Retina (tissue), 1 donor: ENCODE data around the gene ENTPD1.

Source experiments
- DNase-seq: peaks from one replicate; pipeline ENCODE4 v3.0.0-alpha.2; 2016

Gene ENTPD1

DNA sequence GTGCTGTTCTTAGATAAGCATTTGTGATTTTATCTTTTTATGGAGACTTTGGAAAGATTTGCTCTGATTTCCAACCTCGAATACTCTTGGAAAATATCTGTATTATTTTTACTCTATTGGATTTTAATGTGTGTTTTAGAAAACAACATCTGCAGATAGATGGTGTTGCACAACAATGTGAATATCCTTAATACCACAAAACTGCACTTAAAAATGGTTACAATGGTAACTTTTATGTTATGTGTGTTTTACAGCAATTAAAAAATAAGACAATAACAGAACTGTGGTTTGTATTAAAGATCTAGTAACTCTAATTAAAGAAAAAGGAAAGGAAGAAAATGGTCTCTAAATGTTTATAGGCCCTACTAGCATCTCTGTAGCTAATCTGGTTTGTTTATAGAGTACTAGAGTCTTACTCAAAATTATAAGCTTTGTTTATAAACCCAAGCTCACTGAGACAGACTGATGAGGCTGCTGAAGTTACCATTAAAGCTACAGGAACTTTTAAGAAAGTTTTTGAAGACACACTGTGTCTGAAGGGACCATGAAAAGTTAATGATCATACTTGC is 77.2 kb downstream of the ENTPD1 start:
- no peak for DNase-seq

GRCh38 chr10:95834406-95834805 is 78.4 kb downstream of the ENTPD1 start:
- no peak for DNase-seq

GRCh38 chr10:95835149-95835860 is 79.3 kb downstream of the ENTPD1 start:
- no peak for DNase-seq

DNA sequence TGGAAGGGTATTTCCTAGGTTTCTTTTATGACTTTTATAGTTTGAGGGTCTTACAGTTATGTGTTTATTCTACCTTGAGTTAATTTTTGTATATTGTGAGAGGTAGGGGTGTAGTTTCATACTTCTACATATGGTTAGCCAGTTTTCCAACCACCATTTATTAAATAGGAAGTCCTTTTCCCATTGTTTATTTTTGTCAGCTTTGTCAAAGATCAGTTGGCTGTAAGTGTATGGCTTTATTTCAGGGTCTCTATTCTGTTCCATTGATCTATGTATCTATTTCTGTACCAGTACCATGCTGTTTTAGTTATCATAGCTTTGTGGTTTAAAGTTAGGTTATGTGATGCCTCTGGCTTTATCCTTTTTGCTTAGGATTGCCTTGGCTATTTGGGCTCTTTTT is 79.9 kb downstream of the ENTPD1 start:
- no peak for DNase-seq

DNA sequence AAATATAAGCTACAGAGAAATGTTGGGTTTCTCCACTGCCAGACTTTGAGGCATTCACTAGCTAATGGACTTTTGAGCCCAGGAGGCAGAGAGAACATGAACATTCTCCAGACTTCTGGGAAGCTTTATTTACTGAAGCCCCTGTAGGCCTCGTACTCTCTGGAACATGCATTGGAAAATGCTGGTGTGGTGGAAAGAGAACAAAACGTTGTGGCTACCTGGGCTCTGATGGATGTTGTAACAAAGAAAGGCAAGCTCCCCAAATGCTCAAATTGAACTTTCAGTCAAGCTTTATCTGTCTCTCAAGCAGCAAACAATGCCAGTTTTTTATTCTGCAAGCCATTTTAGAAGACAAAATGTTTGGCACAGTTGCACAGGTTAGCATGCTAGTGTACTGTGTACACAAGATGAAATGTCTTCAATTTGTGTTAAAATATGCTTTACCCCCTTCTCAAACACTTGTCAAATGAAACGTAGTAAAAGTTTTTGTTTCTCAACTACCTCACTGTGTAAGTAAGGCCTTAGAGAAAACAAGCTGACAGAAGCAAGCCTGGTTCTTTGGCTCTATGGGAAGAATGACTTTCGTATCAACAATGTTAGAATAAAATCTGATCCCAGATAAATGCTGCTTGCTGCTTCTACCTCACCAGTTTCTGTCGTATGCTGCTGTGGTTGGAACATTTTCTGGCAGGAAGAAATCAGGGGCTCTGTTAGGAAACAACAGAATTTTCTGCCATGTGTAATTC is 80.8 kb downstream of the ENTPD1 start:
- no peak for DNase-seq

GRCh38 chr10:95837356-95837776 is 81.4 kb downstream of the ENTPD1 start:
- no peak for DNase-seq

DNA sequence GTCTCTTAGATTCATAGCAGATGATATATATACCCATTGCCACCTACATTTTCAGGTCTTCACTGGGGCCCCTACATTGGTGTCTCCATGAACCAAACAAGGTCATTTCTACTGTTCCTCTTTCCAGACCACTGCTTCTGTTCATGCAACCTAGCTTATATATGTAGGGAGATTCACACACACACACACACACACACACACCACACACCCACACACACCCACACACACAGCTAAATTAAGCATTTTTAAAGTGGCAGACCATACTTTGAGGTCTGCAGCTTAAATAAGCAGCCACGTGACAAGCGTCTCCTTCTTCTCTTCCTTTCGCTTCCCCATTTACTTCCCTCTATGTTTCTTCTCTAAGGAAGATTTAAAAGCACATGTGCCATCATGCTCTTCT is 81.8 kb downstream of the ENTPD1 start:
- no peak for DNase-seq

GRCh38 chr10:95840121-95840520 is 84.2 kb downstream of the ENTPD1 start:
- DNase-seq = no peak

- no peak for DNase-seq
These were observed 84.7 kb downstream of the ENTPD1 start for GRCh38 chr10:95840681-95841080.

GRCh38 chr10:95841661-95842498 is 85.9 kb downstream of the ENTPD1 start:
- peak; percentile 20 for DNase-seq

DNA sequence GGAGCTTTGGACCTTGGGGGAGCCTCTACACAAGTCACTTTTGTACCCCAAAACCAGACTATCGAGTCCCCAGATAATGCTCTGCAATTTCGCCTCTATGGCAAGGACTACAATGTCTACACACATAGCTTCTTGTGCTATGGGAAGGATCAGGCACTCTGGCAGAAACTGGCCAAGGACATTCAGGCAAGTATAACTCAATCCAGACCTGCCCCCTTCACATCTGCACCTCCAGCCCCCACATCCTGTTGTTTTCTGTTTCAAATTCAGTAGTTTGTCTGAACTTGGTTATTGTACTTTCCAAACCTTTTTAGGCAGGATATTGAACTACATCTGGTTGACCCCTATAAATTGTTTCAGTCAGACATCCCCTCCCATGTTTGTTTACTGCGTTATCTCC is 89.4 kb downstream of the ENTPD1 start:
- DNase-seq = no peak

DNA sequence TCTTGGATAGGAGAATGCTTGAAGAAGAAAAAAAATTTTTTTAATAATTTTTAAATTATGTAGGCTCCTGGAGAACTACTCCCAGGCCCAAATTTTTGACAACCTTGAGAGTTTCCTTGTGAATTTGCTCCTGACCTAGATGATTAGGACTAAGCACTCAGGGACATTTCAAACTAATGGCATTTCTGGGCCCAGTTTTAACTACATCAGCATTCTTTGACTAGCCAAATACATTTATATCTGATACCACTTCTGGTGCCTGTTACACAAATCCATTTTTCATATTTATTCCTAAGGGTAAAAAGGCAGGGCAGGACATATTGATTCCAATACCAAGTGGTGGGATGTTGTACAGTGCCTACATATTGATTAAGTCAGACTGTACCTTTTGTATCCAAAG is 91.0 kb downstream of the ENTPD1 start:
- no peak for DNase-seq

- DNase-seq = no peak
These were observed 92.9 kb downstream of the ENTPD1 start for GRCh38 chr10:95848841-95849240.

DNA sequence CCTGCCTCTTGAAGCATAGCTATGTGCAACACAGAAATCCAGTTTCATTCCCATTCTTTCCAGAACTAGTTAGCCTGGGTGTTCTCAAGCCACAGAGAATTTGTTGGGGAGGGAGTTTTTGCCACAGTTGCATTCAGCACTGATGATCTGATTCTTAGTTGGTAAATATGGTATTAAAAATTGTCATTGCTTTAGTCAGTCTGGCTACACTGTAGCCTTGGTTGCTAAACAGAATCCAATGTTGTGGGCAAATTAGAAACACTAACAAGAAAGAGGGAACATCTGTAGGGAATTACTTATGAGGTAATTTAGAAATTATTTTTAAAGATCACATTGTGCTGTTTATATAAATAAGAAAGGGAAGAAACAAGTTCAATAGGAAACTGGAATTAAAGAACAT is 94.8 kb downstream of the ENTPD1 start:
- no peak for DNase-seq

- DNase-seq = no peak
These were observed 104.4 kb downstream of the ENTPD1 start for GRCh38 chr10:95860166-95860940.

DNA sequence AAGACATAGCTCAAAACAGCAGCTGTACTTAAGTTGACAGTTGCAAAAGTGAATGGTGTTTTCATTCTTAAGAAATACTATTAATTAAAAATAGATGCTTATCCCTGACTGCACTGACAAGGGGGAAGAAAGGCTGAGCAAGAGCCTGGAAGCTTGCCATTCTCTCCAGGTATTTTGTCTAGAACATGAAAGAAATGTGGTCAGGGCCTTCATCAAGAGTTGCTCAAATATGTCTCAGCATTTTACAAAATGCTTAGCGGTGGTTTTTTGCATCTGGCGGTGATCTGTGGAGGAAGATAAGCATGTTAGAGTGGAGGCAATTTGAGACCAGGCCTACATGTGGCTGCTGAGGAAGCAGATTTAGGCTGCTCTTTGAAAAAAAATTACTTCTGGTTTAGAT is 105.4 kb downstream of the ENTPD1 start:
- DNase-seq = no peak

- DNase-seq = peak; percentile 13
These were observed 109.2 kb downstream of the ENTPD1 start for GRCh38 chr10:95864906-95865813.

GRCh38 chr10:95865814-95866466 is 110.0 kb downstream of the ENTPD1 start:
- no peak for DNase-seq

- DNase-seq = no peak
These were observed 110.5 kb downstream of the ENTPD1 start for GRCh38 chr10:95866467-95866842.

DNA sequence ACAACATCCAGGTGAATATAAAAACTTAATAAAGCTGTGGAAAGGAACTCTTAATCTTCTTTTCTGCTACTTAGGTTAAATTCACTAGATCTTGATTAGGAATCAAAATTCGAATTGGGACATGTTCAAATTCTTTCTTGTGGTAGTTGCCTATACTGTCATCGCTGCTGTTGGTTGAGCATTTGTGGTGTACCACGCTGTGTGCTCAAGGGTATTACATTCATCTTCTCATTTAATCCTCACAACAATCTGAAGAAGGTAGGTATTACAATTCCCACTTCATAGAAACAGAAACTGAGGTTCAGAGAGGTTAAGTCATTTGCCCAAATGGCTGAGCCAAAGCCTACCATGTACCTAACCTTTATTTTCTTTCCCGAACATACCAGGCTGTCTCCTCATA is 111.9 kb downstream of the ENTPD1 start:
- DNase-seq = no peak
